HG03439 (cell line): ENCODE data around the gene RAD18.

ENCODE experiments used
- ATAC-seq: cut with Tn5 transposase; IDR thresholded peaks from one replicate; pipeline ENCODE4 v1.9.1; 2021; ENCODE audit warnings: mild to moderate bottlenecking, moderate library complexity; ENCODE audit not compliant: unreplicated experiment

RAD18 gene

GRCh38 chr3:8869613-8870012, 93.7 kb downstream of the RAD18 start:
- no peak for ATAC-seq

GRCh38 chr3:8868996-8869395, 94.3 kb downstream of the RAD18 start:
- ATAC-seq, result no peak

GRCh38 chr3:8867646-8868045, 95.6 kb downstream of the RAD18 start:
- no peak for ATAC-seq

GRCh38 chr3:8865697-8866096, 97.6 kb downstream of the RAD18 start:
- ATAC-seq, result no peak

- ATAC-seq, result no peak
Measured at GRCh38 chr3:8864402-8865350, 98.6 kb downstream of the RAD18 start.

- ATAC-seq, result no peak
Measured at GRCh38 chr3:8863891-8864290, 99.4 kb downstream of the RAD18 start.

- ATAC-seq, result no peak
Measured at GRCh38 chr3:8857720-8858367, 105.4 kb downstream of the RAD18 start.

GRCh38 chr3:8856721-8857120, 106.6 kb downstream of the RAD18 start:
- no peak for ATAC-seq

- no peak for ATAC-seq
Measured at GRCh38 chr3:8856071-8856470, 107.2 kb downstream of the RAD18 start.

GRCh38 chr3:8854656-8855055, 108.6 kb downstream of the RAD18 start:
- ATAC-seq, result no peak

- no peak for ATAC-seq
Measured at GRCh38 chr3:8853081-8853480, 110.2 kb downstream of the RAD18 start.

- no peak for ATAC-seq
Measured at GRCh38 chr3:8852511-8852910, 110.8 kb downstream of the RAD18 start.

- ATAC-seq, result no peak
Measured at GRCh38 chr3:8851703-8852102, 111.6 kb downstream of the RAD18 start.

GRCh38 chr3:8848696-8849131, 114.6 kb downstream of the RAD18 start:
- no peak for ATAC-seq

- no peak for ATAC-seq
Measured at GRCh38 chr3:8847317-8847716, 116.0 kb downstream of the RAD18 start.

GRCh38 chr3:8846176-8846575, 117.1 kb downstream of the RAD18 start:
- ATAC-seq, result no peak

- no peak for ATAC-seq
Measured at GRCh38 chr3:8845641-8846040, 117.6 kb downstream of the RAD18 start.

GRCh38 chr3:8843347-8843746, 119.9 kb downstream of the RAD18 start:
- ATAC-seq, result no peak

- ATAC-seq, result no peak
Measured at GRCh38 chr3:8842293-8842692, 121.0 kb downstream of the RAD18 start.

GRCh38 chr3:8841472-8841871, 121.8 kb downstream of the RAD18 start:
- ATAC-seq, result no peak

- ATAC-seq, result no peak
Measured at GRCh38 chr3:8840556-8840955, 122.7 kb downstream of the RAD18 start.
